HG03139 (cell line): ENCODE measurements around the gene NCOA5.

Source experiments
- ATAC-seq: cut with Tn5 transposase; IDR thresholded peaks from one replicate; pipeline ENCODE4 v1.9.1; 2021; ENCODE audit not compliant: unreplicated experiment

The NCOA5 gene

GRCh38 chr20:46021361-46022359, 68.1 kb downstream of the NCOA5 start:
- no peak for ATAC-seq

DNA sequence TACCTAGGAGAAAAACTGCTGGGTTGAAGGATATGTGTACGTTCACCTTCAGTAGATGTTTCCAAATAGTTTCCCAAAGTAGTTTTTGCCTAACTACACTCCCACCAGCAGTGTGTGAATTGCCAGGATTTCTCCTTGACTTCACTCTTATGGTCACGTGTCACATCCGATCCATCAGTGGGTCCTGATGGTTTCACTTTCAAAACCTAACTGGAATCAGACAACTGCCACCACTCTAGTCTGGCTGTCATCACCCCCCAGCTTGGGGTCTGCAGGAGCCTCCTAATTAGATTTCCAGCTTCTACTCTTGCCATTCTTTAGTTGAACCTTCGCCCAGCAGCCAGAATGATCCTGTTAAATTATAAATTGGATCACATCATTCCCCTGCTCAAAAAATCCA, 69.2 kb downstream of the NCOA5 start:
- ATAC-seq = no peak

DNA sequence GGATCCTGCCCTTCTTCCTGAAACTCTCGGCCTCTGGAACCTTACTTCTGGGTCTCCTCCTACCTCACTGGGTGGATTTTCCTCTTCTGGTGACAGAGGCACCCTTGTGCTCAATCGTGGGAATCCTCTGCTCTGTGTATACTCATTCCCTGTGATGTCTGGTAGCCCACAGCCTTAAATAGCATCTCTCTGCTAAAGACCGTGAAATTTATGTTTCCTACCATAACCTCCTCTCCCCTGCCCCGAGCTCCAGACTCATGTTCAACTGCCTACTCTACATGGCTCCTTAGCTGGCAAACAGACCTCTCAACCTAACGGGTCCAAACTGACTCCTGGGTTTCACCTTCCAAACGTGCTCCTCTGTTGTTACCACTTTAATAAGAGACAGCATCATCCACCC, 71.2 kb downstream of the NCOA5 start:
- no peak for ATAC-seq

DNA sequence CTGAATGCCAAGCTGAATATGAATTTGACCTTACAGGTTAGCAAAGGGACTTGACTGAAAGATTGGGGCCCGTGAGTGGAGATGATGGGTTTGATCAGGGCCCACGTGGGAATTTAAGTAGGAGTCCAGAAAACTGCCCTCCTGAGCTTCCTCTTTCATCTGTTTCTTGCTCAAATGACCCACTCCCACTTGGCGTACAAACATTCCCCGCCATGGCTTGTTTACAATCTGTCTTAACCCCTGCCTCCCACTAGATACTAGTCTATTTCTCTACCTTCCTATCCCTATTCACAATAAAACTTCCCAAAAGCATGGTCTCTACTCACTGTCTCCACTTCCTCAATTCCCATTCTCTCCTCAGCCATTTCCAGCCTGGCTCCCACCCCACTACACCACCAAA, 71.7 kb downstream of the NCOA5 start:
- ATAC-seq = no peak

DNA sequence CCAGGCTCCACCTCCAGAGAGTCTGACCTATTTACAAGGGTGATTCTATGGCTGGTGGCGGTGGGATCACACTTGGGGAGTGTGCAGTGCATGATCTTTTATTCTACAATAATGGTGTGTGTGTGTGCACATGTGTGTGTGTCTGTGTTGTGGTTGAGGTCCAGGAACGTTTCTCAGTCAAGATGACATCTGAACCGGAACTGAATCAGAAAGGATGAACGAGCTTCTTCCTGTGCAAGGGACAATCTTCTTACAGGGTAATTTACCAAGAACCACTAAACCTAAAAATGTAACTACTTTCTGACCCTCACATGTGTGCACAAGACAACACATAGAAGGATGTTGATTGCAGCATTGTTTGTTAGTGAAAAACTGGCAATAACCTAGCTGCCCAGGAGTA, 72.5 kb downstream of the NCOA5 start:
- no peak for ATAC-seq

GRCh38 chr20:46014517-46015396, 75.0 kb downstream of the NCOA5 start:
- no peak for ATAC-seq

- peak; percentile 66 for ATAC-seq
These were observed 75.8 kb downstream of the NCOA5 start for GRCh38 chr20:46013829-46014516.

- ATAC-seq = no peak
These were observed 76.4 kb downstream of the NCOA5 start for GRCh38 chr20:46013322-46013828.

DNA sequence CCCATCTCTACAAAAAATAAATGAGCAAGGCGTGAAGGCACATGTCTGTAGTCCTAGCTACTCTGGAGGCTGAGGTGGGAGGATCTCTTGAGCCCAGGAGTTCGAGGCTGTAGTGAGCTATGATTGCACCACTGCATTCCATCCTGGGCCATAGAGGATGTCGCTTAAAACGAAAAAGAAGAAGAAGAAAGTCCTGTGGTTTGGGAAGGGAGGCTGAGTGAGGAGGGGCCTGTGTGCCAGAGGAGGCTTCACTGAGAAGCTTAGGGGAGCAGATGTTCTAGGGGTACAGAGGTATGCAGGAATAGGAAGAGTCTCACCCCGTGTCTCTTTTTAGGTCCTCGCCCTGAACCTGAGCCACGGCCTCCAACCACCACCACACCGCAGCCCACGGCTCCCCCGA, 76.8 kb downstream of the NCOA5 start:
- no peak for ATAC-seq

DNA sequence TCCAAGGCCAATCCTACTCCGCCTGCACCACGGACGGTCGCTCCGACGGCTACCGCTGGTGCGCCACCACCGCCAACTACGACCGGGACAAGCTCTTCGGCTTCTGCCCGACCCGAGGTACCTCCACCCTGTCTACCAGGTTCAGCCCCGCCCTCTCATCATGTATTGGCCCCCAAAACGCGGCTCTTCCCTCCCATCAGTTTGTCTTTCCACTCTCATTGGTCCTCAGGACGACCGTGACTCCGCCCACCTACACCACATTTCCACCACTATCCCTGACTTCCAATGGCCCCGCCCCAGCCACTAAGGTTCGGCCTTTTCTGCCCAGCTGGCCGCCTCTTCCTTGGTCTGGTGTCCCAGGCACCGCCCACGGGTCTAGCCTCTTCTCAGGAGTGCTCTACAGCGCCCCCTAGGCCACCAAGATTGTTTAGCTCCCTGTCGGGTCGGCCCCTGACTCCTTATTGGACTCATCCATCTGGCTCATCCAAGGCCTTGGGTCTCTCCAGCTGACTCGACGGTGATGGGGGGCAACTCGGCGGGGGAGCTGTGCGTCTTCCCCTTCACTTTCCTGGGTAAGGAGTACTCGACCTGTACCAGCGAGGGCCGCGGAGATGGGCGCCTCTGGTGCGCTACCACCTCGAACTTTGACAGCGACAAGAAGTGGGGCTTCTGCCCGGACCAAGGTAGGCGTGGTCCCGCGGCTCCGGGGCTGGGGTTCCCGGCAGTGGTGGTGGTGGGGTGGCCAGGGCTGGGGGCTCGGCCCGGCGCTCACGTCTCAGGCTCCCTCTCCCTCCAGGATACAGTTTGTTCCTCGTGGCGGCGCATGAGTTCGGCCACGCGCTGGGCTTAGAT, 77.9 kb downstream of the NCOA5 start:
- no peak for ATAC-seq
